NCI-H460 (cell line): ENCODE data around the gene ANTXR1. TPM values are rescaled to one million over a fixed set of nuclear protein-coding genes. Genes with fewer than 3 reads are reported as not detected.

Experiments
- DNase-seq: peaks from one replicate; pipeline ENCODE4 v3.0.0-alpha.2; 2016; ENCODE audit warnings: low read depth; ENCODE audit errors: extremely low read depth
- total RNA-seq: library from RNA; depleted of rRNA; stranded (reverse); fragments of >200 nt; shearing (Covaris generic); gene quantifications from 2 replicates; pipeline ENCODE4 v1.2.3, GENCODE V29; 2014

Gene ANTXR1
- total RNA-seq, 1 experiment from 2014 or later = 310 TPM

DNA sequence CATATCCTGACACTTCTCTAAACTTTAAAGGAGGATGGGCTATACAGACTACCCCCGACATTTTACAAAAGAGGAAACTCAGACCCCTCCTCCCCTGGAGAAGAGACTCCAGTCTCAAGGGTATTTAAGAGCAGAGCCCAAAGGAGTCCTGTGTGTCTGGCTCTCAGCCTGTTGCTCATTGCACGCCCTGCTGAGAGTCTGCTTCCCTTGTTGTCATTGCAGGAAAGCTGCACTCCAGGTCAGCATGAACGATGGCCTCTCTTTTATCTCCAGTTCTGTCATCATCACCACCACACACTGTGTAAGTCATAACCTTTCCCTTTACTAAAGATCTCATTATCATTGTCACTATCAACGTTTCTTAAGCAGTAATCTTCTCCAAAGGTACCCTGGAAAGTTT, 111.4 kb downstream of the ANTXR1 start:
- no peak for DNase-seq

GRCh38 chr2:69125816-69126215, 112.8 kb downstream of the ANTXR1 start:
- DNase-seq = no peak

DNA sequence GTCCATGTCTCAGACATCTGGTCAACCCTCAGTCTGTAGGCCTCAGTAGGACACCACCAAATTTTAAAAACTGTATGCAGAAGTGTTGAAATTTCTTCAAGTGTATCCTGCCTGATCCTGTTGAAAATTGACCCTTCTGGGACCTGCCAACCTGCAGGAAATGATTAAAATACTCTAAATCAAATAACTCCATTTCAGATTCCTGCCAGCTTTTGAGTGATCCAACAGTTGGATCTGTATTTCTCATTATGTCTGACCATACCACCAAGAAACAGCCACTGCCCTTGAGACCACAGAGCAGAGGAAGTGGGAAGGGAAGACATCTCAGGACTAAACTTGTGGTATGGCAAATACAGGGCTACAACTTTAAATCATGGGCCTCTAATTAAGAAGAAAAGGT, 113.4 kb downstream of the ANTXR1 start:
- DNase-seq = no peak

- no peak for DNase-seq
Observed at GRCh38 chr2:69131452-69131851, 118.5 kb downstream of the ANTXR1 start.

DNA sequence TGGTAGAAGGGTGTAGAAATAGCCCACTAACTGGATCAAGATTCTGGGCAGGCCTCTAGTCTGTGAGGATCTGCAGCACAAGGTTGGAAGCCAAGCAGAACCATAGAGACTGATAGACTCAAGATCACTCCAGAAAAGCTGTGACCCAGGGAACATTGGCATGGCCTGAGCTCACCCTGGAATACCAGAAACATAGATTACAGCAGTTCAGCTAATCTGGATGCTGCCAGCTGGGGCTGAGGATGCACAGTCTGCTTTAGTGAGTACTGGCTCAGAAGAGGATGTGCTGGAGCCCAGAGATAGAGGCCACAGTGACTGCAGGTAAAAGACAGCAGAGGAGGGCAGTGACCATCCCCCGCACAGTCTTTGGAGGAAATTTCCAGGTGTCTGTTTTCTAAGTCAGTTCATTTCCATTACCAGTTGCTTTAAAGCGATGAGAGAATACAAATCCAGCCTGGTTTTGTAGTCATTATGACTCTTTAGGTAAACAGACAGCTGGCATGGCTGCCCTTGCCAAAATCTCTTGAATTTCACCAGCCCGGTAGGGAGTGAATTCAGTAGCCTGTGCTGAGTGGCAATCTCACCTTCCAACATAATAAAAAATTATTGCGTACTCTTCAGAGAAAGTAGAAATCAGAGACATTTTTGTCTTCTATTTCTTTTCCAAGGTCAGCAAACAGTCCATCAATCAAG, 119.2 kb downstream of the ANTXR1 start:
- no peak for DNase-seq

DNA sequence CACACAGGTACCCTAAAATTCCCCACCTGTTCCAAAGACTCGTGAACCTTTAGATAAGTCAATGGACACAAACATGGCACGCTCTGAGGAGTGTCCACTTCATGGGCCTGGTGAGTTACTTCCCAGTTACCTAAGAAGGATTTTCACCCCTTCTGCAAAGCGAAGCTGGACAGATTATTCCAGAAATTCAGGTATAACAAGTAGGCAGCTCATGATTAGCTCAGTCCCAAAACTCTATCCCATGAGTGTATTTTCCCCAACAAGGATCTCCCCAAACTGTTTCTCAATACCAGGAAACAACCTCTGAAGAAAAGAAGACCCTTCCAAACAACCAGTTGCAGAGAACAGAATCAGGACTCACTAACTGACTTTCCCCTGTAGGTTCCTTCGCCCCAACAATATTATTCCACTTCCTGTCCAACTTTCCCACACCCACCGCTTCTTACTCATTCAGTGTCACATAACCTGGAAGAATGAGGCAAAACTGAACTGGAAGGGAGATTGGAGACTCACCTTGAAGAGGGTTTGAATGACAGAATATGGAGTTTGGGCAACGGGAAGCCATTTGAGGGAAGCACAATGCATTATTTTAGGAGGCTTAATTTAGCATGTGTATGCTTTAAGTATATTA, 120.1 kb downstream of the ANTXR1 start:
- no peak for DNase-seq

- DNase-seq = no peak
Observed at GRCh38 chr2:69133898-69134297, 120.9 kb downstream of the ANTXR1 start.

- no peak for DNase-seq
Observed at GRCh38 chr2:69134306-69134945, 121.4 kb downstream of the ANTXR1 start.

- no peak for DNase-seq
Observed at GRCh38 chr2:69138247-69138772, 125.3 kb downstream of the ANTXR1 start.

DNA sequence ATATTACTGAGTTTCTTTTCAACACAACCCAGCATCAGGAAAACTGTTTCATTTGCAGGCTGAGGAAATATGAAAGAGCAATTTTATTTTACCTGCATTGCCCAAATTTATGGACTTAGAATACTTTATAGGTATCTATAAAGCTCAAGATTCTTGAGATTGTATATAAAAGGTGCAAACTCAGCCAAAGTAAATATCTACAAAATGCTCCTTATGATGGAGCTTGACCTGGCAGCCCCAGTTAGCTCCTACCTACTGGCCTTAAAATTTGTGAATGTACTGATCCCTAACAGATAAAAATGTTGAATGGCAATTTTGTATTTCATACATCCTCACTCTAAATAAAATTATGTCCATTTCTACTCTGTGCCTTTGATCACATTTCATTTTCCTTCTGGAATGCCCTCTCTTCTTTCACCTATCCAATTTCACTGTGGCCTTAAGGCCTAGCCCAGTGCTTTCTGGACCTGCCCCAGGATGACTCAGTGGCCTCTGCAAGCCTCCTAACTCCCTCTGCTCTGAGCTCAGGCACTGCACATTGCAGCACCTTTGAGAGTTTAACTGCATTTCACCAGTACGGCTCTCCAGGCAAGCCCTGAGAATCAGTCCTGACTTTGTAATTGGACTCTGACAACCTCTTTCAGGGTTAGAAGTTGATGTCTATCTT, 125.9 kb downstream of the ANTXR1 start:
- DNase-seq = no peak

DNA sequence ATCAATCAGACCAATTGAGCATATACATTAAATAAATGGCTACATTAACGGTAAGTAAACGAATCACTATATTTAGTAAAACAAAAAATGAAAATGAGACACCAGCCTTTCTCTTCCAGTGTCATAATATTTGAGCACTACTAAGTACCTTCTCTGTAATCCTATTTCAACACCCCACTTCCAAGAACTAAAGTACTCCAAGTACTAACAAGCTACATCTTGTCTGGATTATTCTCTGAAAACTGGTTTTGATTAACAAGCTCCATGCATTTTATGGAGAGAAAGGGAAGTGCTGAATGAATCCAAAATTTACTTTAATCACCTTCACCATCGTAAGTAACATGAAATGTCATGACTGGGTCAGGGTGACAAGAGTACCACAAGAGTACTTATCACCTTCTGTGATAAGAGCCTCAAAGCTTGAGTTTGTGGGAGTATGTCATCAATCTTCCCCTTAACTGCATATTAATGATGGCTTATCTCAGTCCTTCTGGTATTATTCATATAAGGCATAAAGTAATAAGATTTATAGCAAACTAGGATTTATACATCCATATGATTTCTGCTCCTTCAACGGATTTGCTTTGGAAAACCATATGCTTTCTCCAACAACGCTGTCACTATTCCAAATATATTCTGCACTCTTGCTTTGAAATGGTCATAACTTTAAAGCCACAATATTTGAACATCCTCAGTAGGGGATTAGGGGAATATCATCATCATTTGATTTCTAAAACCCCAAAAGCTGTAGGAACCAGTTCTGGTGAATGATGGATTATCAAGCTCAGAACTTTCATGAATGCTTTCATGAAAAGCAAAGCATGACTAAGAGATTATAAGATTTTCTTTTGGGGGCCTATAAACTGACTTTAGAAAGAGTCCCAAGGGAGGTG, 127.0 kb downstream of the ANTXR1 start:
- no peak for DNase-seq

DNA sequence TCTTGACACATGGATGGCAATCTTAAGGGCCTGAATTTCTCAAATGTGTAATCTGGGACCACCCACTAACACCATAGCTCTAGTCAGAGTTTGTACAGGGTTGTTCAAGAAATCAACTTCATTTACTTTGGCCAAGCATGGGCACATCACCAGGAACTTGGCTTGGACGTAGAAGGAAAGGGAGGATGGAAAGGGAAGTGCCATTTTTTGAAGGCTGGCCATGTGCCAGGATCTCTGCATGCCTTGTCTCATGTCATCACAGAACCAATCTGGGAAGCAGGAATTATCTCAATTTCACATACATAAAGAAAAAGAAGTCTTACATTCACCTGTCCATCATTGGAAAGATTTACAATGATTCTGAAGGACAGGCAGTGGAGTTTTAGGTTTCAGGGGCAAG, 128.1 kb downstream of the ANTXR1 start:
- DNase-seq = no peak

- DNase-seq = no peak
Observed at GRCh38 chr2:69143748-69144360, 130.9 kb downstream of the ANTXR1 start.

GRCh38 chr2:69145204-69145603, 132.2 kb downstream of the ANTXR1 start:
- DNase-seq = no peak

GRCh38 chr2:69147841-69148533, 135.0 kb downstream of the ANTXR1 start:
- no peak for DNase-seq

DNA sequence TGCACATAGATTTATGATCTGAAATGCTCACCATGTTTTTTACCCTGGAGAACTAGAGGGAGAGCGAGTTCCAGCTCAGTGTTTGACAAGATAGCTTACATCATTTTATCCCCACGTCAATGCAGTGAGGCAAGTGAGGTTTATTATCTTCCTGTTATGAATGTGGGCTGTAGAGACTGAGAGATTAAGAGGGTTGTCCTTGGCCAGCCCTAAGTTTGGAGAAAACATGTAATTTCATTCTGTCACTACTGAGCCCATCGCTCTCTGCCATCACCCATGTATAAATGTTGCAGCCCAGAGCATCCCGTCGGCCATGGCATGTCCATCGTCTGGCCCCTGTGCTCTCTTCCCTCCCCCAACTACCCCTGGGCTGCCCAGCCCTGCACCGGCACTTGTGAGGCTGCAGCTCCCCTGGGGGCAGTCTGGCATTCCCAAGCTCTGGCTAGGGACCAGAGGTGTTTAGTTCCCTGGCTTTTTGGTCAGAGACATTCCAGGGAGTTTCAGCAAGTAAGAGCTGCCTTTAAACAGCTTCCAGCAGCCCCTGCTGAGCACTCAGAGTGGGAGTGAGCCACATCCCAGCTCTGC, 136.7 kb downstream of the ANTXR1 start:
- DNase-seq = peak; percentile 21

- no peak for DNase-seq
Observed at GRCh38 chr2:69151931-69152330, 139.0 kb downstream of the ANTXR1 start.

DNA sequence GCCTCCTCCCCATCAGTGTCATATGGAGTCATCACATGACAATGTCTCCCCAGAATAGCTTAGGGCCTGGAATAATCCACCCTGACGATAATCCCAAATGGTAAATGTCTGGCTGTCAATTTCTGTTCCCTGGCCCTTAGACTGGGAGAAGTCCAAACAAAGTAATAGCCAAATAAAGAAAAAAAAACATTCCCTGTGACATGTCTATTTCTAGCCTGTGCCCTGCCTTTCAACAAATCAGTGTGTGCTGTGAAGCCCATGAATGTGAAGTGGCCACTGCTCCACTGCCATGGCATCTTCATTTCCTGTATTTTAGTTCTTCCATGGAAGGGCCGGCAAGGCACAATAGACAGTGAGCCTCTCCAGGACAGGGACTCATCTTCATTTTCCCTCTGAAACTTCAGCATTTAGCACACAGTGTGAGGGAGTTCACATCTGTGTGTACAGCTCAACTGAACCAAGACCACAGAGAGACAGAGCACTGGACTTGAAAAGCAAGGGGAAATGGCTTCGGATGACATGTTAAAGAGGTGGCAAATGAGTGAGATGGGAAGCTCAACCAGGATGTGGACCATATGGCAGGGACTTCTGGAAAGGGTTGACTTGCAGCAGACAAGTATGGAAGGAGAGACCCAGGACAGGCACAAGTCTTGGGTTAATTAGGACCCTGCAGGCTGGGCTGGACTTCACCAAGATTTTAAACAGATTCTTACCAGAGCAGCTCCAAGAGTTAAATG, 140.0 kb downstream of the ANTXR1 start:
- no peak for DNase-seq
